IPS-15b (cell line): ENCODE measurements around the gene SALL4.
"Not testable (repeated sequence)": the region's sequence is repeated elsewhere in the genome, so short reads cannot be mapped to it uniquely, and the experiment has no call there.

ENCODE experiments used
- H3K27me3 ChIP-seq: one replicate; pipeline ENCODE4 v1.6.1; 2013; ENCODE audit warnings: low read length; ENCODE audit not compliant: control insufficient read depth, insufficient read depth
- H3K36me3 ChIP-seq: one replicate; pipeline ENCODE4 v1.6.1; 2013; ENCODE audit warnings: low read length; ENCODE audit not compliant: control insufficient read depth, insufficient read depth
- H3K4me1 ChIP-seq: one replicate; pipeline ENCODE4 v1.6.1; 2013; ENCODE audit warnings: mild to moderate bottlenecking, low read length; ENCODE audit not compliant: control insufficient read depth, insufficient read depth
- H3K4me3 ChIP-seq: one replicate; pipeline ENCODE4 v1.5.1; 2013; ENCODE audit warnings: low read depth, low read length
- H3K9ac ChIP-seq: one replicate; pipeline ENCODE4 v1.6.1; 2013; ENCODE audit warnings: low read depth, mild to moderate bottlenecking, low read length
- H3K9me3 ChIP-seq: one replicate; pipeline ENCODE4 v1.6.1; 2013; ENCODE audit warnings: mild to moderate bottlenecking, low read length; ENCODE audit not compliant: control insufficient read depth, insufficient read depth

Gene SALL4

DNA sequence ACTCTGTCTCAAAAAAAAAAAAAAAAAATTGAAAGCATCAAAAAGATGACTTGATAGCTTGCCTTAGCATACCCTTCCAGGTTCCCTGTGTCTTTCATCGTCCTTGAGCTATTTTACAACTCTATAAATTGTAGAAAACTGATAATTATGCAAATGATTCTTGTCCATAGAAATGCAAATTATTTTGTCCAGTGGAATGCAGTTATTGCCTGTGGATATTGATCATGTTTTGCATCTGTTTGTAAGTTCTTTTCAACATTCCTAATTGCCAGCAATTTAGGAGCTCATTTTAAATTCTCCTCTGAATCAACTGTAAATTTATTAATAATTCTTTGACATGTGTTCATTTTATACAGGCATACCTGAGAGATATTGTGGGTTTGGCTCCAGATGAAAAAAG, 27.1 kb downstream of the SALL4 start:
- Histone ChIP-seq H3K4me3 (no peak overlapping the region), H3K27me3 (no peaks in the 10 kb centered on the region), H3K9me3 (no peaks in the 10 kb centered on the region), H3K4me1 (no peaks in the 10 kb centered on the region), H3K9ac (no peak overlapping the region), H3K36me3 (no peaks in the 10 kb centered on the region)

DNA sequence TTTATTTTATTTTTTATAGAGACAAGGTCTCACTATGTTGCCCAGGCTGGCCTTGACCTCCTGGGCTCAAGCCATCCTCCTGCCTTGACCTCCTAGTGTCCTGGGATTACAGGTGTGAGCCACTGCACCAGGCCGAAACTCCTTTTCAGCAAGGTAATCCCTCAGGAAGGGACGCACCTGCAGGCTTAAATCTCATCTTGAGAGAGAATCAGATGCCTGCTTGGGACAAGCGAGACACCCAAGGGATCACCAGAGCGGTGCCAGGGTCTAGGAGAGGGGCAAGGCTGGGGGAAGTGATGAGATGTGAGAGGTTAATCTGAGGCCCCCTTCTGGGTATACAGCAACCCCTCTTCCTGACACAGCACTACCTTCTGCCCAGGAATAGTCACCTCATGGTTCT, 30.1 kb downstream of the SALL4 start:
- no peak overlapping the region for H3K4me3 ChIP-seq

DNA sequence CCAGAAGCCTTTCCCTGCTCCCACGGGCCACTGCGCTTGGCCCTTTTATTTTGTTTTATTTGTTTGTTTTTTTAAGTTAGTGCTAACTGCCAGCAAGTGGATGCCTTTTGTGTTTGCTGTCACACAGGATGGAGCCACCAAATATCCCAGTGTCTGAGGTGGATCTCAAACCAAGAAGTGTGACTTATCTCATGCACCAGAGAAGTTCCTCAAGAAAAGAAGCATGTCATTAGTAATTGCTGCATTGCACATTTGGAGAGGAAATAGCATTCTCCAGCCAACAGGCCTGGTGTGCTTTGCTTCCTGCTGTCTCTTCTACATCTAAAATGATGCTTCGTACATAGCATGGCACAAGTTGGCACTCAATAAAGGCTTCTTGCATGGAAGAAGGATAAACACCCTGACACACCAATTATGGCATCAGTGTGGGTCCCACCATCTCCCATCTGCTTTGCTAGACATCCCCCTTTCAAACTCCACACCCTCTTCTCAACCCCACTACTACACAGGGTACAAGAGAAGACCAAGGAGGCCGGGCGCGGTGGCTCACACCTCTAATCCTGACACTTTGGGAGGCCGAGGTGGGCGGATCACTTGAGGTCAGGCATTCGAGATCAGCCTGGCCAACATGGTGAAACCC, 32.2 kb downstream of the SALL4 start:
- Histone ChIP-seq H3K9ac (no peak overlapping the region), H3K4me1 (no peaks in the 10 kb centered on the region), H3K36me3 (no peaks in the 10 kb centered on the region), H3K27me3 (peaks cover 3% of the 10 kb centered on the region), H3K4me3 (no peak overlapping the region), H3K9me3 (no peaks in the 10 kb centered on the region)

More for the DNA sequence above, 30.1 kb downstream of the SALL4 start:
- H3K9ac ChIP-seq: no peak overlapping the region
- H3K36me3 ChIP-seq: no peaks in the 10 kb centered on the region
- H3K27me3 ChIP-seq: peaks cover 3% of the 10 kb centered on the region
- no peaks in the 10 kb centered on the region for H3K9me3 ChIP-seq
- no peaks in the 10 kb centered on the region for H3K4me1 ChIP-seq

DNA sequence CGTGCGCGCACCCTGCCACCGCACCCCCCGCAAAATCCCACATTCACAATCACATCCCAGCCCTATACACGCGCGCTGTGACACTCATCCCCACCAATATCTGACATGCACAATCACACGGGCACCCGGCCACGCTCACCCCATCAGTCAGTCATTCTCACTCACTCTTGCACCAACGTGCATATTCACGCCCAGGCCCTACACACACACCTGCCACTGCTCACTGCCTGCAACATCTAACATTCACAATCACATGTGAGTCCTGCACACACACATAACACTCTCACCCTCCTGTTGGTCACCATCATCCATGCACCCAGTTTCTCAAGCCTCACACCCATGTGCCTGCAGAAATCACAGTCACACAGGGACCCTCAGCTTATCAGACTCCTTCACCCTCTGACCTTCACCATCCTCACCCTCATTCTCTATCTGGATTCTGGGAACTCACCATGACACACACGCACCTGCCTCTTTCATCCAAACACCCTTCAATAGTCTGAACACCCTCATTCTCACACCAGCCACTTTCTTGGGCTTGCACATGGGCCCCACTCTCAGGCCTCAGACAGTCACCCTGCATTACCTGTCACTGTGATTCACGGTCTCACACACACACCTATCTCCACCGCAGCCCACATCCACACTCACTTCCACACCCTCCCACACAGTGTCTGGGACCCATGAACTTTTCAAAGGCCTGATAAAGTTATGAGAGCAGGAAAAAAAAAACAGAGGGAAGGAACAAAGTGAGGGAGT, 33.4 kb downstream of the SALL4 start:
- H3K4me3 ChIP-seq: no peak overlapping the region
- H3K9me3 ChIP-seq: no peaks in the 10 kb centered on the region
- H3K4me1 ChIP-seq: no peaks in the 10 kb centered on the region
- no peak overlapping the region for H3K9ac ChIP-seq
- H3K27me3 ChIP-seq: peaks cover 3% of the 10 kb centered on the region
- H3K36me3 ChIP-seq: no peaks in the 10 kb centered on the region

DNA sequence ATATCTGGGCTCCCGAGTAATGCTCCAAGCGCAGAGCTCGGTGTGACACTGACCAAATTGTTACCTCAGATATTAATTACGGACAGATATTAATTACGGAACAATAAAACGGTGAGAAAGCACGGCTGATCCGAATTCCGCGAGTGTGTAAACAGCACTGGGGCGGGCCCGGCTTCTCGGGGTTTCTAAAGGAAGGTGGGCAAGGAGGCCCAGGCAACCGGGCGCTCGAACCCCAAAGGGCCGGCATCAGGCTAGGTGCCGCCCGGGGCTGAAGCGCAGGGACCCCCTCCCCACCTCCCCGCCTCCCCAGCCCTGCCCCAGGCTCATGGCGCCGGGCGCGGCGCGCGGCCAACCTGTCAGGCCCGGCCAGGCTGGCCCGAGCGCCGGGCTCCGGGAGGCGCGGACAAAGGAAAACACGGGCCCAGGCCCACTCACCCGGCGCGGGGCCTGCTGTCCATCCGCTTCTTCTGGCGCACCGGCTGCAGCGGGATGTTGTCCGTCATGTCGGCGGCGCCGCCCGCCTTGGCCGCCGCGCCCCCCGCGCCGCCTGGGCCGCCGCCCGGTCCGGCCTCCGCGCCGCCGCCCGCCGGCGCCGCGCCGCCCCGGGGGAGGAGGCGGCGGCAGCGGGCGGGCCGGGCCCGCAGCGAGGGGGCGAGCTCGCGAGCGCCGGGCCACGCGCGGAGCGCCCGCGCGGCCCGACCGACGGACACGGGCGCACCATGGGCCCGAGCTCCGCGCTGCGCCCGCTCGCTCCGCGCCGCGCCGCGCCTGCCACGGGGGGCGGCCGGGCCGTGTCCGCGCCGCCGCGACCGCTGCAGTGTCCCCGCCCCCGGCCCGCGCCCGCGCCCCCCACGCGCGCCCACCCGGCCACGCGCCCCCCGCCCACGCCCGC, 34.2 kb downstream of the SALL4 start, which contains the start of gene ATP9A:
Gene ATP9A (minus strand): TSS at position 524 of the 892 bp plus-strand sequence. CDS start 21 bp downstream, at position 503.
- no peaks in the 10 kb centered on the region for H3K36me3 ChIP-seq
- H3K4me3 ChIP-seq: peak within 1 kb of the TSS; percentile 82
- no peaks in the 10 kb centered on the region for H3K4me1 ChIP-seq
- H3K9me3 ChIP-seq: no peaks in the 10 kb centered on the region
- peaks cover 3% of the 10 kb centered on the region for H3K27me3 ChIP-seq
- peak within 1 kb of the TSS; percentile 37 for H3K9ac ChIP-seq

DNA sequence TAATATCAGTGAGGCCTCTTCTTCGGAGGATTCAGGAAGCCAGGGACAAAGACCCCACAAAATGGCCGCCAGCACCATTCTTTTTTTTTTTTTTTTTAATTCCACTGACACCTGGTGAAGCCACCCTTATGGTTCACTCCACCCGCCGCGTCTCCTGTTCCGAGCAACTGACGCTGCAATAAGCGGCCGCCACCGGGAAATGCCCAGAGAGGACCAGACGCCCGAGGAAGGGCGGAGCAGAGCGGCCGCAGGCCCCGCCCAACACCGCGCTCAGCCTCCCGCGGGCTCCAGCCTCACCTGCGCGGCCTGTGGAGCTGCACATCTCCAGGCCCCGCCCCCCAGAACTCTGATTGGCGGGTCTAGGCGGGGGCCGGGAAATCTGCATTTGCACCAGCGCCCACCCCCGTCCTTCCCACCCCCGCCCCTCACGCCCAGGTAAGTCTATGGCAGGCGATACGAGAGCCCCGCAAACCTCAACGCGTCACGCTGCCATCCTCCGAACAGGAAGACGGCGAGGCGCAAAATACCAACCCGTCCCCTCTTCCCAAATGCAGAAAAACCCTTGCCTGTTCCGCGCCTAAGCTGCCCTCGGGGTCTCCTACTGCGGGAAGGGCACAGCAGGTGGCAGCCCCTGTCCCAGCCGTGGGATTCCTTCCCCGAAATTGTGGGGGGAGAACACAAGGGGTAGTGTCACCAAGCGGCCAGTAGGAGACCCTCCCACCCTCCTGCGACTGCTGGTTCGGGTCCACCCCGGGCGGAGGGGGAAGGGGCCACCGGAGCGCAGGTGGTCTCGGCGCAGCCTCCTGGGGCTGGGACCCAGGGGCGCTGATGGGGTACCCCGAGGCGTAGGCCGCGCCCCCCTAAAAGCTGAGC, 35.1 kb downstream of the SALL4 start:
- H3K4me1 ChIP-seq: no peaks in the 10 kb centered on the region
- H3K9ac ChIP-seq: peak overlapping the region; percentile 37
- H3K4me3 ChIP-seq: peak overlapping the region; percentile 82

DNA sequence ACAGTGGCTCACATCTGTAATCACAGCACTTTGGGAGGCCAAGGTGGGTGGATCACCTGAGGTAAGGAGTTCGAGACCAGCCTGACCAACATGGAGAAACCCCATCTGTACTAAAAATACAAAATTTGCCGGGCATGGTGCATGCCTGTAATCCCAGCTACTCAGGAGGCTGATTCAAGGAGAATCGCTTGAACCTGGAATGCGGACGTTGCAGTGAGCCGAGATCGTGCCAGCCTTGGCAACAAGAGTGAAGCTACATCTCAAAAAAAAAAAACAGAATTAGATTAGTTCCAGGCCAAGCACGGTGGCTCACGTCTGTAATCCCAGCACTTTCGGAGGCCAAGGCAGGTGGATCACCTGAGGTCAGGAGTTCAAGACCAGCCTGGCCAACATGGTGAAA, 36.9 kb downstream of the SALL4 start:
- H3K4me3 ChIP-seq, H3K9ac ChIP-seq, H3K9me3 ChIP-seq, H3K27me3 ChIP-seq, H3K36me3 ChIP-seq, H3K4me1 ChIP-seq: not testable (repeated sequence)

More for the DNA sequence above, 35.1 kb downstream of the SALL4 start:
- no peaks in the 10 kb centered on the region for H3K36me3 ChIP-seq
- H3K9me3 ChIP-seq: no peaks in the 10 kb centered on the region
- peaks cover 3% of the 10 kb centered on the region for H3K27me3 ChIP-seq

DNA sequence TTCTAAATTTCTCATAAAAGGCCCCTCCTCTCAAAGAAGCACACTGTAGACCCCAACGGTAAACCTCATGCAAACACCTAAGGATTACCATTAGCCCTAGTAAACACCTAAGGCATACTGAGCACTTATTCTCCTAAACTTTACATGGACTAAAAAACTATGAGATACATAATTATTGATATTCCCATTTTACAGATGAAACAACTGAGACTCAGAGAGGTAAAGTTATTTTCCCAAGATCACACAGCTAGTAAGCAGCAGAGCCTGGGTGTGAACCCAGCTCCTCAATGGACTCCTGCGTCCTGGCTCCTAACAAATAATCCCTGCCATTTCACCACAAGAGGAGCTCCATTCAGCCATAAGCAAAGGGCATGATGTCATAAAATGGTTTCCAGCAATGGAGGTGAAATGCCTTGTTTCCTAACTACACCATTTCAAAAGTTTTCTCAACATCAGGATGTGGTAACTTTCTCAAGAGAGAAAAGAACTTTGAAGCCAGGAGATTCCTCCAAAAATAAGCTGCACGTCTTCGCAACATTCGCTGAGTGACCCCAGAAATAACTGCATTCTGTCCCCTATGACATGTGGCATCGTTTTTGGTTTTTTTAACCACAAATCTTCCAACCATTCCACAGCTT, 38.2 kb downstream of the SALL4 start:
- no peak overlapping the region for H3K9ac ChIP-seq
- peaks cover 3% of the 10 kb centered on the region for H3K27me3 ChIP-seq
- no peaks in the 10 kb centered on the region for H3K36me3 ChIP-seq
- H3K4me3 ChIP-seq: no peak overlapping the region
- H3K9me3 ChIP-seq: no peaks in the 10 kb centered on the region
- no peaks in the 10 kb centered on the region for H3K4me1 ChIP-seq

DNA sequence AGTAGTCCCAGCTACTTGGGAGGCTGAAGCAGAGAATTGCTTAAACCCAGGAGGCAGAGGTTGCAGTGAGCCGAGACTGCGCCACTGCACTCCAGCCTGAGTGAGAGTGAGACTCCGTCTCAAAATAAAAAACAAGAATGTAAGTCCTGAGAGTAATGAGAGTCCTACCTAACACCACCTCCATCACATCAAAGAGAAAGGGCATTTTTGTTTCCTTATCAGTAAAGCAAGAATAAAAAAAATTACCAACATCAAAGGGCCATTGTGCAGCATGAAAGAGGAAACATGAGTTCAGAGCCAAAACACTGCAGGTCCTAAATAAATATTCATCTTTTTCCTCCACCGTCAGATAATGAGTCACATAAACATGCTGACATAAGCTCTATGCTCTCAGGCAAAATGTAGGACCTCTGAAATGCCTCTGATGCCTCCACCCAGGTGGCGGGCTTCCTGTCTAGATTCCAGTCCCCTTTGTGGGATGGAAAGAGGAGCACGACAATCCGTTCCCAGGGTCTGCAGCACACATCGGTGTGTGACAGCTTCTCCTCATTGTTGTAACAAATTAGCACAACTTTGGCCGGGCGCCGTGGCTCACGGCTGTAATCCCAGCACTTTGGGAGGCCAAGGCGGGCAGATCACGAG, 41.3 kb downstream of the SALL4 start:
- no peaks in the 10 kb centered on the region for H3K9me3 ChIP-seq
- no peak overlapping the region for H3K9ac ChIP-seq
- no peaks in the 10 kb centered on the region for H3K36me3 ChIP-seq
- H3K27me3 ChIP-seq: no peaks in the 10 kb centered on the region
- no peaks in the 10 kb centered on the region for H3K4me1 ChIP-seq
- H3K4me3 ChIP-seq: no peak overlapping the region

DNA sequence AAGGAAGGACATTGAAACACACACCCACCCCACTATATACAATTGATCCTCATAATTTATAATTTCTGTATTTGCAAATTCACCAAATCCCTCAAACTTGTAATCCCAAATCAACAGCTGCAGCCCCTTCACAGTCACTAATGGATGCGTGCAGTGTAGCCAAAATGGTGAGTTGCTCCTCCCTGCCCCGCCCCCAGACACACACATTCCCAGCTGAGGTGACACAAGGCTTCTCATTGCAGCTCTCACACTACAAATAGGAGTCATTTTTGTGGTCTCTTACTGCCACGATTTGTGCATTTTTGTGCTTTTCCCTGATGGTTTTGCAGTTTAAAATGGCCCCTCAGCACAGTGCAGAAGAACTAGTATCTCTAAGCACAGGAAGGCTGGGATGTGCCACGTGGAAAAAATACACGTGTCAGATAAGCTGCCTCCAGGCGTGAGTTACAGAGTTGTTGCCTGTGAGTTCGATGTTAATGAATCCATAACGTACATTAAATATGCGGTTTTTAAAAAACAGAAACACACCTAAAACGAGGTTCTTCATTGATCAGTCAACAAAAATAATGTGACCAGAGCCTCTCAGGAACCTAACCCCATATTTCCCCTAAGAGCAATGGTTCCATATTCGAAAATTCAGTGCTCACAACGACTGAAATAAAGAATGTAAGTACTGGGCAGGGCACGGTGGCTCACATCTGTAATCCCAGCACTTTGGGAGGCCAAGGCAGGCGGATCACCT, 42.4 kb downstream of the SALL4 start:
- H3K4me3 ChIP-seq: no peak overlapping the region
- H3K9ac ChIP-seq: no peak overlapping the region
- no peaks in the 10 kb centered on the region for H3K9me3 ChIP-seq
- no peaks in the 10 kb centered on the region for H3K27me3 ChIP-seq
- H3K4me1 ChIP-seq: no peaks in the 10 kb centered on the region
- H3K36me3 ChIP-seq: no peaks in the 10 kb centered on the region
